Tibial artery (tissue), 4 donors: Measurements from ENCODE around the gene PYGB.
"Not testable (repeated sequence)": the region's sequence is repeated elsewhere in the genome, so short reads cannot be mapped to it uniquely, and the experiment has no call there.

ENCODE experiments used
- DNase-seq, 2 donors: peaks; one replicate each; pipeline ENCODE4 v3.0.0-alpha.2; 2019
- H3K27ac ChIP-seq, 2 donors: fragments of 200-600 bp; sonication (generic) in 1 of 2; 1 replicate in 1 of 2; 2 replicates in 1 of 2; pipeline ENCODE4 v1.5.1; 2018 to 2019; ENCODE audit warnings: mild to moderate bottlenecking in 1 of 2
- H3K27me3 ChIP-seq, 2 donors: fragments of 200-600 bp; sonication (generic) in 1 of 2; one replicate each; pipeline versions ENCODE4 v1.5.1 to v1.6.0; 2016 to 2019
- H3K36me3 ChIP-seq, 3 donors: fragments of 200-600 bp; sonication (generic) in 2 of 3; one replicate each; pipeline ENCODE4 v1.5.1; 2016 to 2019; ENCODE audit warnings: mild to moderate bottlenecking in 2 of 3
- H3K4me1 ChIP-seq, 4 donors: fragments of 200-600 bp; sonication (generic) in 2 of 4; 1 replicate in 3 of 4; 2 replicates in 1 of 4; pipeline ENCODE4 v1.5.1; 2016 to 2019
- H3K4me3 ChIP-seq, 2 donors: fragments of 200-600 bp; sonication (generic) in 1 of 2; 1 replicate in 1 of 2; 2 replicates in 1 of 2; pipeline ENCODE4 v1.5.1; 2018 to 2019; ENCODE audit warnings: mild to moderate bottlenecking in 2 of 2
- H3K9me3 ChIP-seq, 3 donors: fragments of 200-600 bp; sonication (generic) in 1 of 3; one replicate each; pipeline ENCODE4 v1.5.1; 2016 to 2019
- CTCF ChIP-seq, 2 experiments: fragments of 200-600 bp in 1 of 2; fragments of 450-650 bp in 1 of 2; IDR thresholded peaks; one replicate each; pipeline ENCODE4 v1.5.1; 2017 to 2019; ENCODE audit warnings: antibody characterized with exemption in 2 of 2, mild to moderate bottlenecking in 1 of 2, moderate library complexity in 1 of 2
- intact Hi-C: fragments of 100-400 bp; cut with DNase I; formaldehyde crosslinking; loops from one replicate; pipeline ENCODE4 v1.15.0; 2023; ENCODE audit warnings: low total_unique reads

PYGB gene

DNA sequence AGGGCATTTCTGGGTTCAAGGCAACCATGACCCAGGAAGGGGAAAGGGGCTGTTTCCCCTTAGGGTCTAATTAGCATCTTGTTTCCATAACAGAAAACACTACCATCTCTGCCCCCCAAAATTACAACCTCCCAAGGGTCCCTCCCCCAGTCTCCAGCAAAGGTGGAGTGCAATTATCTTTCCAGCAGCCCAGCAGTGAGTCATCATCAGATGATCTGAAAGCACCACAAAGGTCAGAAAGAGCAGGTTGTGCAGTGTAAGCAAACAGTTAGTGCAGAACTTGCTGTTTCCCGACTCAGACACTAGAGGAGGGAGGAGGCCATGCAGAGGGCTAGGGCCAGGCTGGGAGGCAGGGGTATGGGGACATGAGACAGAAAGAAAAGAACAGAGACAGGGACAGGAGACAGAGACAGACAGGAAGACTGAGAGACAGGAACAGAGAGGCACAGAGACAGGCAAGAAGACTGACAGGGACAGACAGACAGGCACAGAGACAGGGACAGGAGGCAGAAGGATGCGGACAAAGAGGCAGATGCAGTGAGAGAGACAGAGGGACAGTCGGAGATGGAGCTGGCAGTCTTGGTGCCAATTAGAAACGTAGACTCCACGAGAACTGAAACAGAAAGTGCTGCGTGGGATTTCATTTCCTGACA, 62.5 kb downstream of the PYGB start:
- intact Hi-C loops = loop anchor here (5.0 kb wide), 1 partner anchor 87 kb away; no protein-coding TSS in a partner anchor
- H3K4me3 ChIP-seq = peak overlapping the region in 1 of 2 donors; percentile 28

DNA sequence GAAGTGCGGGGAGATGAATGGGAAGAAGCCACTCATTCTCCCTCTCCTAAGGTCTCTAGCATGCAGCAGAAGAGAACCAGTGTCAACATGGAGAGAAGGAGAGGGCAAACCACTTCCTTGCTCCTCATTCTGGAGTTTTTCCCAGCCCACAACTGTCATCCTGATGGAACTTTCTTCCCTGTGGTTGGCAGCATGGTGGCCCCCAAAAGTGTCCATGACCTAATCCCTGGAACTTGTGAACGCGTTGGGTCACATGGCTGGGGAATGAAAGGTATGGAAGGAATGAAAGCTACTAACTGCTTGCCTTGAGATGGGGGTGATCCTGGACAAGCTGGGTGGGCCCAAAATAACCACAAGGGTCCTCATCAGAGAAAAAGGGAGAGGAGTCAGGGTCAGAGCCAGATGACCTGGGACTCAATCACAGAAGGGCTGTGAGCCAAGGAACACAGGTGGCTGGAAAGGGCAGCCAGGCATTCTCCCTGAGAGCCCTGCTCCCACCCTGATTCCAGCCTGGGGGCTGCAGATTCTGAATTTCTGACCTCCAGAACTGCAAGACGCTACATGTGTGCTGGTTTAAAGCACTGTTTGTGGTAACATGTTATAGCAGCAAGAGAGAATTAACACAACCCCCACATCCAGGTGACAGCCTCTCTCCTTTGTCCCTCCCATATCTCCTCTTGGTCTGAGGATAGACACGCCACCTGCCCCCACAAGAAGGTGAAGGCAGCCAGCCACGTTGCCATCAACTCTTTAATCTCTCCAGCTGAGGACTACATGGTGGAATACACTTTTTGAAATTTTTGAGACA, 63.2 kb downstream of the PYGB start:
- peak; percentile 22 to 60 for DNase-seq
- intact Hi-C loops = loop anchor here (5.0 kb wide), 1 partner anchor 86 kb away; no protein-coding TSS in a partner anchor
- Histone ChIP-seq H3K4me3 (peak overlapping the region in 1 of 2 donors; percentile 28), H3K36me3 (peaks cover 0 to 38% (median 0%) of the 10 kb centered on the region in 3 donors), H3K27ac (peak overlapping the region; percentile 42 to 50), H3K4me1 (peaks cover 0 to 30% (median 19%) of the 10 kb centered on the region in 4 donors), H3K27me3 (no peaks in the 10 kb centered on the region), H3K9me3 (no peaks in the 10 kb centered on the region)
- no peak for TF ChIP-seq CTCF (IDR thresholded peaks at IDR 0.05)

More for the DNA sequence above, 62.5 kb downstream of the PYGB start:
- Histone ChIP-seq H3K4me1 (peaks cover 0 to 30% (median 19%) of the 10 kb centered on the region in 4 donors), H3K36me3 (peaks cover 0 to 33% (median 0%) of the 10 kb centered on the region in 3 donors), H3K27me3 (no peaks in the 10 kb centered on the region), H3K9me3 (no peaks in the 10 kb centered on the region), H3K27ac (peak overlapping the region; percentile 42 to 50)
- peak; percentile 49 for TF ChIP-seq CTCF (IDR thresholded peaks at IDR 0.05)
- peak; percentile 69 to 72 for DNase-seq

GRCh38 chr20:25312716-25313115, 64.8 kb downstream of the PYGB start:
- peaks cover 0 to 38% (median 0%) of the 10 kb centered on the region in 3 donors for H3K36me3 ChIP-seq
- peaks cover 0 to 30% (median 19%) of the 10 kb centered on the region in 4 donors for H3K4me1 ChIP-seq
- DNase-seq = peak in 1 of 2 donors; percentile 12
- intact Hi-C loops = loop anchor here (5.0 kb wide), 1 partner anchor 85 kb away; no protein-coding TSS in a partner anchor
- H3K9me3 ChIP-seq, H3K27ac ChIP-seq, H3K4me3 ChIP-seq, H3K27me3 ChIP-seq: not testable (repeated sequence)

- peaks cover 0 to 30% (median 19%) of the 10 kb centered on the region in 4 donors for H3K4me1 ChIP-seq
- intact Hi-C loops = loop anchor here (5.0 kb wide), 1 partner anchor 84 kb away; no protein-coding TSS in a partner anchor
These were observed 65.7 kb downstream of the PYGB start for GRCh38 chr20:25313593-25313992.

GRCh38 chr20:25314497-25315417, 66.9 kb downstream of the PYGB start:
- no peak for TF ChIP-seq CTCF (IDR thresholded peaks at IDR 0.05)
- peaks cover 0 to 20% (median 3%) of the 10 kb centered on the region in 3 donors for H3K36me3 ChIP-seq
- no peak overlapping the region for H3K4me3 ChIP-seq
- intact Hi-C loops = loop anchor here (5.0 kb wide), 1 partner anchor 83 kb away; no protein-coding TSS in a partner anchor
- peak; percentile 11 to 28 for DNase-seq
- H3K4me1 ChIP-seq = peaks cover 0 to 24% (median 17%) of the 10 kb centered on the region in 4 donors
- no peak overlapping the region for H3K27ac ChIP-seq
- H3K27me3 ChIP-seq = no peaks in the 10 kb centered on the region
- H3K9me3 ChIP-seq = no peaks in the 10 kb centered on the region

More at GRCh38 chr20:25313593-25313992, 65.7 kb downstream of the PYGB start:
- Histone ChIP-seq H3K27ac (no peak overlapping the region), H3K9me3 (no peaks in the 10 kb centered on the region), H3K4me3 (no peak overlapping the region), H3K27me3 (no peaks in the 10 kb centered on the region), H3K36me3 (peaks cover 0 to 30% (median 0%) of the 10 kb centered on the region in 3 donors)
- TF ChIP-seq CTCF (IDR thresholded peaks at IDR 0.05) = no peak
- peak in 1 of 2 donors; percentile 16 for DNase-seq
